Astrocyte (in vitro differentiated cells and primary cell): ENCODE measurements around the gene WDR1. TPM values are rescaled to one million over a fixed set of nuclear protein-coding genes. Genes with fewer than 3 reads are reported as not detected.

Source experiments
- DNase-seq: peaks from one replicate; pipeline ENCODE4 v3.0.0-alpha.2; 2010; ENCODE audit warnings: low read depth
- FAIRE-seq: peaks from 2 replicates; lab custom pipeline; 2011; peaks lifted over from hg19 to GRCh38; lab: Jason Lieb, UNC
- H2AFZ ChIP-seq: 2 replicates; pipeline ENCODE4 v1.6.0; 2012; ENCODE audit warnings: low read depth, low read length, inconsistent platforms
- H3K27ac ChIP-seq: 2 replicates; pipeline ENCODE4 v1.5.1; 2011; ENCODE audit warnings: low read depth, low read length, inconsistent platforms
- H3K27me3 ChIP-seq: 2 replicates; pipeline ENCODE4 v1.6.0; 2011; ENCODE audit warnings: low read length, inconsistent platforms; ENCODE audit not compliant: insufficient read depth
- H3K36me3 ChIP-seq: 2 replicates; pipeline ENCODE4 v1.5.1; 2011; ENCODE audit warnings: low read length, inconsistent platforms; ENCODE audit not compliant: insufficient read depth
- H3K4me1 ChIP-seq: 2 replicates; pipeline ENCODE4 v1.5.1; 2011; ENCODE audit warnings: low read length, inconsistent platforms; ENCODE audit not compliant: insufficient read depth
- H3K4me2 ChIP-seq: 2 replicates; pipeline ENCODE4 v1.6.0; 2012; ENCODE audit warnings: low read length, inconsistent platforms
- H3K4me3 ChIP-seq: 2 replicates; pipeline ENCODE4 v1.5.1; 2011; ENCODE audit warnings: low read depth, mild to moderate bottlenecking, low read length, inconsistent platforms; ENCODE audit not compliant: insufficient read depth
- H3K79me2 ChIP-seq: 2 replicates; pipeline ENCODE4 v1.6.0; 2012; ENCODE audit warnings: mild to moderate bottlenecking, low read length, inconsistent platforms; ENCODE audit not compliant: insufficient read depth
- H3K9ac ChIP-seq: 2 replicates; pipeline ENCODE4 v1.6.0; 2012; ENCODE audit warnings: mild to moderate bottlenecking, low read length, inconsistent platforms
- H3K9me3 ChIP-seq: 2 replicates; pipeline ENCODE4 v1.5.1; 2012; ENCODE audit warnings: low read depth, mild to moderate bottlenecking, low read length, inconsistent platforms; ENCODE audit not compliant: insufficient read depth
- H4K20me1 ChIP-seq: 2 replicates; pipeline ENCODE4 v1.6.0; 2012; ENCODE audit warnings: low read length, inconsistent platforms; ENCODE audit not compliant: insufficient read depth
- H3K27ac Mint-ChIP-seq: one replicate; pipeline ENCODE4 v1.8.0; 2021; ENCODE audit warnings: mild to moderate bottlenecking, mixed read lengths; ENCODE audit not compliant: unreplicated experiment
- H3K27me3 Mint-ChIP-seq: one replicate; pipeline ENCODE4 v1.8.0; 2021; ENCODE audit warnings: low read depth, mixed read lengths; ENCODE audit not compliant: unreplicated experiment
- H3K36me3 Mint-ChIP-seq: one replicate; pipeline ENCODE4 v1.8.0; 2021; ENCODE audit warnings: low read depth, mixed read lengths; ENCODE audit not compliant: unreplicated experiment
- H3K4me1 Mint-ChIP-seq: one replicate; pipeline ENCODE4 v1.8.0; 2021; ENCODE audit warnings: low read depth, mixed read lengths; ENCODE audit not compliant: unreplicated experiment
- H3K4me3 Mint-ChIP-seq: one replicate; pipeline ENCODE4 v1.8.0; 2021; ENCODE audit warnings: mild to moderate bottlenecking, moderate library complexity, mixed read lengths; ENCODE audit not compliant: unreplicated experiment
- H3K9me3 Mint-ChIP-seq: one replicate; pipeline ENCODE4 v1.8.0; 2021; ENCODE audit warnings: mild to moderate bottlenecking, mixed read lengths; ENCODE audit not compliant: unreplicated experiment
- CTCF ChIP-seq: IDR thresholded peaks from 2 replicates; pipeline ENCODE4 v1.5.1; 2011; ENCODE audit warnings: low read depth, mild to moderate bottlenecking, inconsistent platforms, low read length, moderate library complexity; ENCODE audit not compliant: insufficient read depth
- EZH2 ChIP-seq: IDR thresholded peaks from 2 replicates; pipeline ENCODE4 v1.6.1; 2012; ENCODE audit warnings: mild to moderate bottlenecking, low read length, inconsistent platforms; ENCODE audit not compliant: insufficient read depth
- microRNA-seq: library from miRNA; unstranded; fragments of <30 nt; microRNA quantifications from one replicate; pipeline ENCODE4 v1.2.0, GENCODE V29; 2020
- total RNA-seq: library from RNA; stranded (reverse); gene quantifications from 2 replicates; pipeline ENCODE4 v1.2.1, GENCODE V29; 2021

The WDR1 gene
- total RNA-seq, 1 donor from 2014 or later: 620 TPM

GRCh38 chr4:10026485-10026884, 90.1 kb downstream of the WDR1 start:
- Histone ChIP-seq H3K9ac (no peak overlapping the region), H3K27me3 (no peaks in the 10 kb centered on the region), H2AFZ (no peak overlapping the region), H3K9me3 (no peaks in the 10 kb centered on the region), H3K4me1 (peaks cover 4% of the 10 kb centered on the region), H3K79me2 (no peaks in the 10 kb centered on the region), H3K4me3 (no peak overlapping the region), H3K27ac (no peak overlapping the region), H4K20me1 (no peaks in the 10 kb centered on the region), H3K36me3 (no peaks in the 10 kb centered on the region), H3K4me2 (no peak overlapping the region)
- DNase-seq: no peak
- H3K4me3 Mint-ChIP-seq: no peak overlapping the region
- TF ChIP-seq CTCF: no peak
- TF ChIP-seq EZH2: no peak
- H3K36me3 Mint-ChIP-seq: no peaks in the 10 kb centered on the region
- H3K4me1 Mint-ChIP-seq: peaks cover 29% of the 10 kb centered on the region
- H3K27me3 Mint-ChIP-seq: peaks cover 20% of the 10 kb centered on the region
- H3K27ac Mint-ChIP-seq: no peak overlapping the region
- peaks cover 1% of the 10 kb centered on the region for H3K9me3 Mint-ChIP-seq
- FAIRE-seq: no peak

GRCh38 chr4:10025230-10025806, 91.3 kb downstream of the WDR1 start:
- Histone ChIP-seq H2AFZ (no peak overlapping the region), H3K4me3 (no peak overlapping the region), H3K4me1 (peaks cover 3% of the 10 kb centered on the region), H3K79me2 (no peaks in the 10 kb centered on the region), H3K9ac (no peak overlapping the region), H3K27me3 (no peaks in the 10 kb centered on the region), H3K9me3 (no peaks in the 10 kb centered on the region), H3K27ac (no peak overlapping the region), H4K20me1 (no peaks in the 10 kb centered on the region), H3K36me3 (no peaks in the 10 kb centered on the region), H3K4me2 (no peak overlapping the region)
- H3K4me3 Mint-ChIP-seq: no peak overlapping the region
- no peak overlapping the region for H3K27ac Mint-ChIP-seq
- H3K27me3 Mint-ChIP-seq: peaks cover 21% of the 10 kb centered on the region
- TF ChIP-seq EZH2 (no peak), CTCF (no peak)
- H3K9me3 Mint-ChIP-seq: peaks cover 1% of the 10 kb centered on the region
- H3K4me1 Mint-ChIP-seq: peaks cover 24% of the 10 kb centered on the region
- DNase-seq (no peak), FAIRE-seq (no peak)
- no peaks in the 10 kb centered on the region for H3K36me3 Mint-ChIP-seq

Small RNA genes lying within 50 kb of the gene (microRNA-seq; reads per million reads assigned to microRNA genes)
- 7.4 reads per million, percentile 29 among the genes with 10 or more reads in this experiment for gene MIR3138

Other genes starting within 250 kb of the WDR1 start
- gene SLC2A9, start 95.3 kb downstream of the WDR1 start, total RNA-seq: 0.54 and 0.62 TPM in 2 replicates